MM.1S (cell line): Measurements from ENCODE around the gene SIX1.

Source experiments
- DNase-seq: peaks from one replicate; pipeline ENCODE4 v3.0.0-alpha.2; 2015
- H2AFZ ChIP-seq: fragments of 300-600 bp; sonication (generic); 2 replicates; pipeline ENCODE4 v1.6.0; 2016; ENCODE audit warnings: antibody characterized with exemption, low read length
- H3F3A ChIP-seq: fragments of 300-600 bp; sonication (generic); 2 replicates; pipeline ENCODE4 v1.6.1; 2016; ENCODE audit warnings: mild to moderate bottlenecking, antibody characterized with exemption, low read length, moderate library complexity, mixed read lengths; ENCODE audit not compliant: insufficient read depth
- H3K27ac ChIP-seq: fragments of 300-600 bp; sonication (generic); 2 replicates; pipeline ENCODE4 v1.5.1; 2016; ENCODE audit warnings: mild to moderate bottlenecking, low read length
- H3K27me3 ChIP-seq: fragments of 300-600 bp; sonication (generic); replicated peaks from 2 replicates; pipeline ENCODE4 v1.6.0; 2016; ENCODE audit warnings: low read length; ENCODE audit not compliant: insufficient read depth
- H3K36me3 ChIP-seq: fragments of 300-600 bp; sonication (generic); replicated peaks from 2 replicates; pipeline ENCODE4 v1.6.1; 2016; ENCODE audit warnings: mild to moderate bottlenecking, low read length, mixed read lengths; ENCODE audit not compliant: insufficient read depth
- H3K4me1 ChIP-seq: fragments of 300-600 bp; sonication (generic); 2 replicates; pipeline ENCODE4 v1.6.1; 2016; ENCODE audit warnings: low read length, mixed read lengths
- H3K4me2 ChIP-seq: fragments of 300-600 bp; sonication (generic); 2 replicates; pipeline ENCODE4 v1.6.0; 2016; ENCODE audit warnings: low read depth, low read length
- H3K4me3 ChIP-seq: fragments of 300-600 bp; sonication (generic); 2 replicates; pipeline ENCODE4 v1.5.1; 2016; ENCODE audit warnings: low read length, mixed read lengths
- H3K79me2 ChIP-seq: fragments of 300-600 bp; sonication (generic); 2 replicates; pipeline ENCODE4 v1.6.1; 2016; ENCODE audit warnings: mixed run types, low read length, mixed read lengths
- H3K9ac ChIP-seq: fragments of 300-600 bp; sonication (generic); 2 replicates; pipeline ENCODE4 v1.6.1; 2016; ENCODE audit warnings: low read length, mixed read lengths
- H3K9me2 ChIP-seq: fragments of 300-600 bp; sonication (generic); replicated peaks from 2 replicates; pipeline ENCODE4 v1.6.1; 2016; ENCODE audit warnings: mild to moderate bottlenecking, low read length, mixed read lengths; ENCODE audit not compliant: insufficient read depth
- H3K9me3 ChIP-seq: fragments of 300-600 bp; sonication (generic); replicated peaks from 2 replicates; pipeline ENCODE4 v1.6.1; 2016; ENCODE audit warnings: mild to moderate bottlenecking, low read length, mixed read lengths; ENCODE audit not compliant: insufficient read depth
- H4K20me1 ChIP-seq: fragments of 300-600 bp; sonication (generic); 2 replicates; pipeline ENCODE4 v1.6.1; 2016; ENCODE audit warnings: mild to moderate bottlenecking, low read length, moderate library complexity, mixed read lengths; ENCODE audit not compliant: insufficient read depth
- CTCF ChIP-seq: fragments of 300-600 bp; sonication (generic); IDR thresholded peaks from 2 replicates; pipeline ENCODE4 v1.5.1; 2016; ENCODE audit warnings: antibody characterized with exemption, low read length, mixed read lengths
- EZH2 ChIP-seq: fragments of 300-600 bp; sonication (generic); optimal IDR thresholded peaks from 2 replicates; pipeline ENCODE3; 2017; ENCODE audit warnings: low read depth, mild to moderate bottlenecking, antibody characterized with exemption, low read length, mixed read lengths
- EZH2phosphoT487 ChIP-seq: fragments of 300-600 bp; sonication (generic); IDR thresholded peaks from 2 replicates; pipeline ENCODE4 v1.6.1; 2018; ENCODE audit warnings: antibody characterized with exemption, low read length

SIX1 gene

GRCh38 chr14:60646226-60646818 lies 3.0 kb downstream of the SIX1 start:
- Histone ChIP-seq H3K27me3 (peaks cover 16% of the 10 kb centered on the region; the same call in 1 of the 2 replicates), H3K36me3 (no peaks in the 10 kb centered on the region), H3K9me3 (no peaks in the 10 kb centered on the region), H3K9me2 (no peaks in the 10 kb centered on the region), H3F3A (peaks cover 13% of the 10 kb centered on the region), H3K4me1 (peaks cover 14% of the 10 kb centered on the region), H3K9ac (no peak overlapping the region), H4K20me1 (no peaks in the 10 kb centered on the region), H3K27ac (peak overlapping the region; percentile 81; the same call in 1 of the 2 replicates), H2AFZ (no peak overlapping the region), H3K79me2 (no peaks in the 10 kb centered on the region), H3K4me2 (peak overlapping the region; percentile 29; the same call in 1 of the 2 replicates), H3K4me3 (no peak overlapping the region)
- no peak for TF ChIP-seq EZH2
- no peak for TF ChIP-seq CTCF
- no peak for TF ChIP-seq EZH2phosphoT487
- DNase-seq: no peak

- TF ChIP-seq CTCF: no peak
- H3K79me2 ChIP-seq: no peaks in the 10 kb centered on the region
- no peaks in the 10 kb centered on the region for H3K9me2 ChIP-seq
- peaks cover 7% of the 10 kb centered on the region; the same call in 1 of the 2 replicates for H3K27me3 ChIP-seq
- no peak overlapping the region; the same call in 1 of the 2 replicates for H3K9ac ChIP-seq
- H4K20me1 ChIP-seq: no peaks in the 10 kb centered on the region
- peak; percentile 80 for DNase-seq
- H3K4me1 ChIP-seq: peaks cover 14% of the 10 kb centered on the region
- H3K4me2 ChIP-seq: peak overlapping the region; percentile 41; the same call in 1 of the 2 replicates
- H2AFZ ChIP-seq: no peak overlapping the region
- no peaks in the 10 kb centered on the region for H3K9me3 ChIP-seq
- peaks cover 13% of the 10 kb centered on the region for H3F3A ChIP-seq
- no peak overlapping the region; the same call in 1 of the 2 replicates for H3K4me3 ChIP-seq
- H3K27ac ChIP-seq: peak overlapping the region; percentile 81; the same call in 1 of the 2 replicates
- H3K36me3 ChIP-seq: no peaks in the 10 kb centered on the region
These were observed 4.0 kb downstream of the SIX1 start for GRCh38 chr14:60645126-60645741.

GRCh38 chr14:60644666-60645065 lies 4.6 kb downstream of the SIX1 start:
- Histone ChIP-seq H3K9ac (no peak overlapping the region; the same call in 1 of the 2 replicates), H3K36me3 (no peaks in the 10 kb centered on the region)
- TF ChIP-seq CTCF (no peak), EZH2phosphoT487 (no peak), EZH2 (no peak)

More at GRCh38 chr14:60644666-60645065, 4.6 kb downstream of the SIX1 start:
- H3K4me3 ChIP-seq: peak overlapping the region; percentile 12; the same call in 1 of the 2 replicates
- H3K9me3 ChIP-seq: no peaks in the 10 kb centered on the region
- peaks cover 13% of the 10 kb centered on the region for H3F3A ChIP-seq
- H3K79me2 ChIP-seq: no peaks in the 10 kb centered on the region
- H3K9me2 ChIP-seq: no peaks in the 10 kb centered on the region
- DNase-seq: no peak
- peak overlapping the region; percentile 41; the same call in 1 of the 2 replicates for H3K4me2 ChIP-seq
- peak overlapping the region; percentile 81; the same call in 1 of the 2 replicates for H3K27ac ChIP-seq
- H4K20me1 ChIP-seq: no peaks in the 10 kb centered on the region
- H3K27me3 ChIP-seq: peaks cover 2% of the 10 kb centered on the region; the same call in 1 of the 2 replicates
- H3K4me1 ChIP-seq: peaks cover 14% of the 10 kb centered on the region
- H2AFZ ChIP-seq: no peak overlapping the region
